ENCODE measurements around the gene SFSWAP.
"Not testable (repeated sequence)": the region's sequence is repeated elsewhere in the genome, so short reads cannot be mapped to it uniquely, and the experiment has no call there.

SFSWAP gene

DNA sequence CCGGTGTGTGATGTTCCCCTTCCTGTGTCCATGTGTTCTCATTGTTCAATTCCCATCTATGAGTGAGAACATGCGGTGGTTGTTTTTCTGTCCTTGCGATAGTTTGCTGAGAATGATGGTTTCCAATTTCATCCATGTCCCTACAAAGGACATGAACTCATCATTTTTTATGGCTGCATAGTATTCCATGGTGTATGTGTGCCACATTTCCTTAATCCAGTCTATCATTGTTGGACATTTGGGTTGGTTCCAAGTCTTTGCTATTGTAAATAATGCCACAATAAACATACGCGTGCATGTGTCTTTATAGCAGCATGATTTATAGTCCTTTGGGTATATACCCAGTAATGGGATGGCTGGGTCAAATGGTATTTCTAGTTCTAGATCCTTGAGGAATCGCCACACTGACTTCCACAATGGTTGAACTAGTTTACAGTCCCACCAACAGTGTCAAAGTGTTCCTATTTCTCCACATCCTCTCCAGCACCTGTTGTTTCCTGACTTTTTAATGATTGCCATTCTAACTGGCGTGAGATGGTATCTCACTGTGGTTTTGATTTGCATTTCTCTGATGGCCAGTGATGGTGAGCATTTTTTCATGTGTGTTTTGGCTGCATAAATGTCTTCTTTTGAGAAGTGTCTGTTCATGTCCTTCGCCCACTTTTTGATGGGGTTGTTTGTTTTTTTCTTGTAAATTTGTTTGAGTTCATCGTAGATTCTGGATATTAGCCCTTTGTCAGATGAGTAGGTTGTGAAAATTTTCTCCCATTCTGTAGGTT, 98.8 kb downstream of the SFSWAP start:
- DNase-seq (ENCODE audit: low read depth, low spot score): not testable (repeated sequence)

DNA sequence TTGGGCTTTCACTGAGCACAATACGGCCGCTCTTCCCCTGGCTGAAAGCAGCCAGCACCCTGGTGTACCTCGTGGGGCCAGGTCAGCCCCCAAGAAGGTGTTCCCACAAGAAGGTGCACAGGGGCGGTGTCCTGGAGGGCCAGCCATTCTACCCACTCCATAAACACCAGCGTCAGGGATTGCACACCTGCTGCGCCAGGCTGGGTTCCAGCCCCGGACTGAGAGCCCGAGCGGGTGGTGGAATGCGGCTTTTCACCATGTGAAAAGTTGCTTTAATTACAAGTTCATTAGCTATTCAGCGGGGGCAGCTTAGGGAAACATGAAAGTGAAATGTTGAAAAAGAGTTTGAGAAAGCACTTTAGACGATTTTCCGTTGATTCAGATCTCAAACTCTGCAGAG, 99.8 kb downstream of the SFSWAP start:
- no peak for DNase-seq (ENCODE audit: low read depth, low spot score)

DNA sequence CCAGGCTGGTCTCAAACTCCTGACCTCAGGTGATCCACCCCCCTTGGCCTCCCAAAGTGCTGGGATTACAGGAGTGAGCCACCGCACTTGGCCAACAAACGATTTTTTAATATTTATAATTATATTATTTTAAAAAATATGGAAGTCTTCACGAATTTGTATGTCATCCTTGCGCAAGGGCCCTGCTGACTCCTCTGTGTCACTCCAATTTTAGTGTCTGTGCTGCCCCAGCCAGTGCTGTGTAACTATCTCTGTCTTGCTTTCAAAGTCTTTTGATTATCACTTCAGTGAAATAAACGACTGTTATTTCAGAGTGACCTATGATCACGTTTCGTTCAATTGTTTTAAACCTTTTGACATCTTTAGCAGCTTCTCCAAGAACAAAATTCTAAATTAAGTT, 104.2 kb downstream of the SFSWAP start:
- DNase-seq (ENCODE audit: low read depth, low spot score): no peak

DNA sequence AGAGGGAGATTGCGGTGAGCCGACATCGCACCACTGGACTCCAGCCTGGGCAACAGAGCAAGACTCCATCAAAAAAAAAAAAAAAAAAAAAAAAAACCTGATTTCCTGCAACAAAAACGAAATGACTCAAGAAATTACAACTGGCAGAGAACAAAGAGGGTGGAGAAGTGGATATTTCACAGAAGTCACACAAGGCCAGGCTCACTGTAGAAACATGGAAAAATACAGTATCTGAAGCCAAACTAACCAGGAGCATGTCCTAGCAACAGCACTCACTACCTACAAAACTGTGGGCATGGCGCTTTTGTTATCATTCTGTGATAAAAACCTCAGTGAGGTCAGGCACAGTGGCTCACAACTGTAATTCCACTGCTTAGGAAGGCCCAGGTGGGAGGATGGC, 105.6 kb downstream of the SFSWAP start:
- DNase-seq (ENCODE audit: low read depth, low spot score): no peak

DNA sequence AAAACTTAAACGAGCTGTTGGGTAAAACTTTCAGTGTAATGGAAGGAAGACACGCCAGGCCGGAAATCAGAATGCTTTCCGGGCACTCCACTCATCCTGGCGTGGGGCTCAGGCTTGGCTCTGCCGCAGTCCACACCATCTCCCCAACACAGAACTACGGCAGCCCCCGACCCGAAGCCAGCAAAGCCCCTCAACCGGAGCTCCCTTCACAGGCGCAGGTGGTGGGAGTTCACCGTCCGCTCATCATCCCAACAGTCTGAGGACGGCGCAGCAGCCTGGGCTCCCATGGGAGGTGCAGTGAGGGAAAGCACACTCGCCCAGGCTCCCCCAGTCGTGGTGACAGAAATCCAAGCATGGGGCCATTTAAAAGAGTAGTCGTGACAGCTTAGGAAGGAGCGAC, 106.4 kb downstream of the SFSWAP start:
- DNase-seq (ENCODE audit: low read depth, low spot score): no peak

DNA sequence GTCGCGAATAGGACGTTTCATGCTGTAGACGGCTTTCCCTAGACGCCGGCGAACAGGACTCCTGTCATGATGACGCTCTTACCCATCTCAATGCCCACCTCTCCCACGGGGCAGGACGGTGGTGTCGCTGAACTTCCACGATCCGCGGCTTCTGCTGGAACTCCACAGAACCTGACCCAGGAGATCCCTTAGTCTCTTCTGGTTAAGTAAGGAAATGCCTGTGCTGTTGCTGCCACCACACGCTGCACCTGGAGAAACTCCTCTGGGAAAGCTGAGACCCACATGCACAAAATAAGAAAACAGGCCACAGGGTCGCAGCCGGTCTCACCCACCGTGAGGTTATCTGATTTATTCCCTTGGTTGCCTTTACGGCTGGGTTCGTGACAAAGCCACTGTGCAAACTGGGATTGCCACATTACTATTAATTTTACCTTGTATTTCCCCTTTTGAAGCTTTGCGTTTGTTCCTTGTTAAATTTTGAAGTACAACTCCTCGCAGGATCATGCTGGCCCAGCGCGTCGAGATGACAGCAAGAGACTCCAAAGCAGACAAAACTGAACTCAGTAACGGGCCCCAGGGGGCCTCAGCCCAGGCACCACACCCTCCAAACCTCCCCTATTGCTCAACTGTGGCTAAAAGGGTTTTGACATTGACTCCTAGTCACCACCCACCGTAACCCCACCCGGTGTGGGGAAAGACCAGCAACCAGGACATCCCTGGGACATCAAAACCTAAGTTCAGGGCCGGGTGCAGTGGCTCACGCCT, 108.1 kb downstream of the SFSWAP start:
- DNase-seq (ENCODE audit: low read depth, low spot score): no peak

DNA sequence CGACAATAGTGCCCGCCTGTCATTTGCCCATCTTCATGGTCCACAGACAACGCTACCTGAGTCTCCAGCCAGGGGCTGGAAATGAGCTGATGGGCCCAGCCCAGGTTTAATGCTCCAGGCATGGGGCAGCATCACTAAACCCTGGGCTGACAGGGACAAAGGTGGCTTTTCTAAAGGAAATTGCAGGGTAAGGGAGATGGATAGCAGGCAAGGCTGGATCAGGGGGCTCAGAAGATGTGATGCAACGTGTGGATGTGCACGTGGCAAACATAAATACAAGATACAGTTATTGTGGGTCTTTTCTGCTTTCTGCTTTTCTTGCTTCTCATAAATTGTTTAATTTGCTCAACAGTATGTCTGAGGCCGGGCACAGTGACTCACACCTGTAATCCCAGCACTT, 113.6 kb downstream of the SFSWAP start:
- DNase-seq (ENCODE audit: low read depth, low spot score): no peak

DNA sequence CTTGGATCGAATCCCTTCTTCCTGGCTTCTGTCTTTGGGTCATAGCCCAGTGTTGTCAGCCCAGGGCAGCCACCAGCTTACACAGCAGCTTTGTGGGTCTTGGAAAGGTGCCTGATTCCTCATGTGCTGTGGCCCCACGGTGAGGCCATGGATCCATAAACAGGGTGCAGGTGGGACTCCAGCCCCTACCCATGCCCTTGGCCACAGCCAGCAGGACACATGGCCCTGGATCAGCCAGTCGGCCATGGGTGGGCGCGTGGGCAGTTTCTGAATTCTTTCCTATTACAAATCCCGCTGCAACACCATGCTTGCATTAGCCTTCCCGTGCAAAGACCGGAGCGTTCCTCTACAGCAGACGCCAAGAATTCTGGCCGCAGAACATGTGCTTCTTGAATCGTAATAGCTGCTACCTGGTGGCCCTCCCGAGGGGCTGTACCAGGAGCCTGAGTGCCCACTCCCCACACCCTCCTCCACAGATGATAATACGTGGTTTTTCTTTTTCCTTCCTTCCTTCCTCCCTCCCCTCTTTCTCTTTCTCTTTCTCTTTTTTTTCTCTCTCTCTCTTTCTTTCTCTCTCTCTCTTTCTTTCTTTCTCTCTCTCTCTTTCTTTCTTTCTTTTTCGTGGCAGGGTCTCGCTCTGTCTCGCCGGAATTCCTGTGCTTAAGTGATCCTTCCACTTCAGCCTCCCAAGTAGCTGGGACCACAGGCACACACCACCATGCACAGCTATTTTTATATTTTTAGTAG, 114.4 kb downstream of the SFSWAP start:
- DNase-seq (ENCODE audit: low read depth, low spot score): no peak

DNA sequence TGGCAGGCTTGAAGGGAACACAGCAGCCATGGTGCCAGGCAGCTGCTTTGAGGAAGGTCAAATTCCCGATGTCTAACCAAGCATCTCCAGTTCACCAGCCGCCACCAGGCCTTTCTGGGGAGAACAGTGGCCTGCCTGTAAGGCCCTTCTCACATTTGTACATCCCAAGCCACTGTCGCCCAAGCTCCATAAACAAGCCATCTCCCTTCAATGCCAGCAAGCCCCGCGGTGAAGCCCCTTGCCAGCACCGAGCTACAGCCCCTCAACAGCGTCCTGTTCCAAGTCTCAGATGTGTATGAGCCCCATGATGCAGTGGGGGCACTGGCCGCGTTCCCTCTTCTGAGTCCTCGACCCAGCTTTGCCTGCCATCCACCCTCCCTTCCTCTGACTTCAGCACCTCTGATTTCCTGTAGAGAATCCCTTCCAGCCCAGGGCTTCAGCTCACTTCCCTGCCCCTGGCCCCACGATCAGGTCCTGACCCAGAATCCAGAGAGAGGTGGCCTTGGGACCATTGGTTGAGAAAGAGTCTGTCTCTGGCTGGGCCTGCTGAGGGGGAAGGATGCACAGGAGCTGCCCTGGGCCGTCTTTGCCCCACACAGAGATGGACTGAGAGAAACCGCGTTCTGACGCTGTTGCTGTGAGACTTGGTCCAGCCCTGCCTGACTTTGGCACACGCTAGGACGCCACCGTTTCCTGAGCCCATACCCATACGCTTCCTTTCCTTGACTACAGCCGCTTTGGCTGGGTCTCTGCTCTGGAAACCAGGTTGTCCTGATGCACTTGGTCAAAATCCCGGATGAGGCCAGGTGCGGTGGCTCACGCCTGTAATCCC, 115.4 kb downstream of the SFSWAP start:
- no peak for DNase-seq (ENCODE audit: low read depth, low spot score)

DNA sequence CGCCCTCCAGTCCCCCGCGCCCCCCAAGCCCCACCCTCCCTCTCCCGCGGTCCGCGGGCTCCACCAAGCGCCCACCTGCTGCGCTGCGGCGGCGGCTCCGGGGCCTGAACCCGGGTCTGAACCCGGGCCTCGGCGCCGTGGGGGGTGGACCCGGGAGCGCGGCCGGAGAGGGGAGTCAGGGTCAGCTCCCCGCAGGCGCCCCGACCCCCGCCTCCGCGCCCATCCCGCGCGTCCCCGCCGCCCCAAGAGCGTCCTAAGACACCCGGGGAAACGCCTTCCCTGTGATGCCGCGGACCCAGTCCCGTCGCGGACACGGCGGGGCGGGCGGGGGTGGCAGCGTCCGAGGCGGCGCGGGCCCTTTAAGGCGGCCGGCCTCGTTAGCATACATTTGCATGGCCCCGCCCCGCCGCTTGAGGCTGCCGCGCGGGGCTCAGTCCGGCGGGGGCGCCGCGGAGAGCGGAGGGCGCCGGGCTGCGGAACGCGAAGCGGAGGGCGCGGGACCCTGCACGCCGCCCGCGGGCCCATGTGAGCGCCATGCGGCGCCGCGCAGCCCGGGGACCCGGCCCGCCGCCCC, 117.2 kb downstream of the SFSWAP start, which contains the start of gene MMP17:
TSS of gene MMP17 (plus strand) at position 433 of the 574 bp plus-strand sequence. CDS start at position 535, 102 bp downstream.
- DNase-seq (ENCODE audit: low read depth, low spot score): no peak

DNA sequence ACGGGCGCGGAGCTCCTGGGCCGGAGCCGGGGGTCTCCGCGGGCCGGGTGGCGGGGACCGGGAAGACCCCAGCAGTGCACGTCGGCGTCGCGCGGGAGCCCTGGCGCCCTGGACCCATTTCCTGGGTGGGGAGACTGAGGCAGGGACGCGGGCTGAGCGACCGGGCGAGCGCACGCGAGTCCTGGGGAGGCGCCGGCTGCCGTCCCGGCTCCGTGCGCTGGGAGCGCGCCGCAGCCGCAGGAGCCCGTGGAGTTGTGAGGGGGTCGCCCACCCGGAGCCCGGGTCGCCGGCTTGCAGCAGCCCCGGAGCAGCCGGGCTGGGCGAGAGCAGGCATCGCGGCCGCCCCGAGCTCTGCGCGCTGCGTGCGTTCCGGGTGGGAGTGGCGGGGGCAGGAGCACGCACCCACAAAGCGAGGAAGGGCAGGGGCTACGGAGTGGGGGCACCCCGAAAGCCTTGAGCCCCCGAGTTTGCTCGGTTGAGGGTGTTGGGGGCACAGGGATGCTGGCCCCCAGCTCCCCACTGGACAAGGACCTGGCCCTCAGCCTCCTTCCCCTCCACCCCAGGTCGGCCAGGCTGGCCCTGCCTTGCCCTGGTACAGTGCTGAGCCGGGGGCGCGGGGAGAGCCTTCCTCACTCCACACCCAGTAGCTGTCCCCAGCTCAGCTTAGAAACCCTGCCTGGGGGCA, 117.9 kb downstream of the SFSWAP start:
- DNase-seq (ENCODE audit: low read depth, low spot score): no peak

DNA sequence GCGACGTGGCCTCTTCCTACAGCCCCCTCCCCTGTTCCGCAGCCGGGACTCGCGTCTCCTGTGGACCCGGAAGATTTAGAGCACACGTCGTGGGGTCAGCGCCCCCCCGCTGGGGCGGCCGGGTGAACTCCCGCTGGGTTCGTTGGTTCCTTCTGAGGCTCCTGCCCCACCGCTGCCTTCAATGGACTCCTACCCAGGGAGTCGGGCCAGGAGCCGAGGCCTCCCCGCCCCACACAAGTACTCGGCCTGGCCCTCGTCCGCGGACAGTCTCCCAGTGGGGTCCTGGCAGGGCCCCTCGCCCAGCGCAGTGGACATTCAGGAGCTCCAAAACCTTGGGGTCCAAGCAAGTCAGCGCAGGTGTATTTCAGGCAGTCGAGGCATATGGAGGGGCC, 118.5 kb downstream of the SFSWAP start:
- no peak for DNase-seq (ENCODE audit: low read depth, low spot score)

DNA sequence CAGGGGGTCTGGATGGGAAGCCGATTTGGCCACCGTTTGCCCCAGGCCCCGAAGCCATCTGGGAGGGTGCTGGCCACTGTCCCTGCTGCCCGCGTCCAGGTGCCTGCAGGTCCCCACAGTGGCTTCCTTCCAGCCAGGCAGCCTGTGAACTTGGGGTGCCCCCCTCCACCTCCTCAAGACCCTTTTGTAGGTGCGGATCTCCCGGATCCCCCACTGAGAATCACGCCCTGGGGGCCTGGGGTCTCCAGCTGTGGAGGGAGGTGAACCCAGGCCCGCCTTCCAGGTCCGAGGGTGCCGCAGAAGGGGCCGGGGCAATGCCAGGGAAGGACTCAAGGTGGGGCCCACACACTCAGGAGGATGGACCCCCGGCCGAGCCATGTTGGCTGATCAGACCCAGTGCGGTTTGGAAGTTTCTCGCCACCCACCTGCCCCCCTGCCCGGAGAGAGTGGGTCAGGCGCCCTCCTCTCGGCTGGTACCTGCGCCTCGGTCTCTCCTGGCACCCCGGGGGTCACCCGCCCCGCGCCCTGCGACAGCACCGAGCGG, 119.0 kb downstream of the SFSWAP start:
- DNase-seq (ENCODE audit: low read depth, low spot score): no peak

DNA sequence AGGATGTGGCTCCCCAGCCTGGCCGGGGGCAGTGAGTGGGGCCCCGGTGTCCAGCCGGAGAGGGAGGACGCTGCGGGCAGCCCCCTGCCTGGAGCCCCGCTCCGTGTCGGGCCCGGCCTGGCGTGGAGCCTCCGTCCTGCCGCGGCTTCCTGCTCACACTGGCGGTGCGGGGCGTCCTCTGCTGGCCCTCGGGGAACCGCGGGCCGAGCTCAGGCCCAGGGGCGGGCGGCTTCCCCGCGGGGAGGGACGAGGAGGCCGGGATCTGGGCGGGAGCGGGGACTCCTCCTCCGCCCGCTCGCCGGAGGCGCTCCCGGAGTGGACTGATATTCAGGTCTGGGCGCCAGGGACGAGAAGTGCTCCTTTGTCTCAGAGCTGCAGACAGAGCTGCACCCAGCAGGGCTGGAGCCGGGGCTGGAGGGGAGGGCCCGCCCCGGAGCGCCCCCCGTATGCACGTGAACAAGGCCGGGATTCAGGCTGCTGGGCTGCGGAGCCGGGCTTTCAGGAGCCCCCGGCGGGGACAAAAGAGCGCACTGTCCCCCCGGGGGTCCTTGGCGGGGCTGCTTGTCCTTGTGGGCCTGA, 119.5 kb downstream of the SFSWAP start:
- DNase-seq (ENCODE audit: low read depth, low spot score): no peak

DNA sequence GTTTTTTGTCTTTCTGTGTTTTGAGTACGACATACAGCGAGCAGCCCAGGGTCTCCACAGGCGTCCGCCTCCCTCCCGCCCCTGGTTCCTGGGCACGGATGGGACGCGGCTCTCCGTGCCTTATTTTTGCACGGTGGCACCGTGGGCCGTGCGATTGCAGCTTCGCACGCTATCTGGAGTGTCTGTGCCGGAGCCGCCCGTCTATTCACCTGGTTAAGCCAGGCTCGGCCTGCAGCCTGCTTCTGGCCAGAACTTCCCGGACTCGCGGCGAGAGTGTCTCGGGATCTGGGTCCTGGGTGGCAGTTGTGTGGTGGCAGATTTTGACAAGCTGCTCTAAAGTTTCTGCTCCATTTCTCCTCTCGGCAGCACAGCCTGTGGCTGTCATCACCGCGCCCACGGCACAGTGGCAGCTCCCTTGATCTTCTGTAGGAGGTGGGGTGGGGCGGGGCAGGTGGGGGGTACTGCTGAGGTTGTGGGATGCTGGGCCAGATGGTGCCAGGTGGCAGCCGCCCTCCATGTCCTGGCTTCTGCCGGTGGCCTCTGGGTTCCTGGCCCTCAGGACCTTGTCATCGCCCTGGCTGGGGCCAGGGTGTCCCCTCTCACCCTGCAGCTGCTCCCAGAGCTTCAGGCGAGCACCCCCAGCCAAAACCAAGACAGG, 120.2 kb downstream of the SFSWAP start:
- peak; percentile 38 for DNase-seq (ENCODE audit: low read depth, low spot score)

DNA sequence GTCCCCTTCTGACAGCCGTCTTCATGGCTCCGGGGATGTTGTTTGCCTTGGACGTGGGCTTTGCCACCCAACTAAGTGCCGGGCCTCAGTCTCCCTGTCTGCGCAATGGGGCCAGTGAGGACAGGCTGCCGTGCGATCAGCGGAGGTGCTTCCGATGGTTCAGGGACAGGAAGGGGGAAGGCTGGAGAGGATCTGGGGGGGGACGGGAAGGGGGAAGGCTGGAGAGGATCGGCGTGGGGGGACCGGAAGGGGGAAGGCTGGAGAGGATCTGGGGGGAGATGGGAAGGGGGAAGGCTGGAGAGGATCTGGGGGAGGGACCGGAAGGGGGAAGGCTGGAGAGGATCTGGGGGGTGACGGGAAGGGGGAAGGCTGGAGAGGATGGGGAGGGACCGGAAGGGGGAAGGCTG, 120.7 kb downstream of the SFSWAP start:
- no peak for DNase-seq (ENCODE audit: low read depth, low spot score)

DNA sequence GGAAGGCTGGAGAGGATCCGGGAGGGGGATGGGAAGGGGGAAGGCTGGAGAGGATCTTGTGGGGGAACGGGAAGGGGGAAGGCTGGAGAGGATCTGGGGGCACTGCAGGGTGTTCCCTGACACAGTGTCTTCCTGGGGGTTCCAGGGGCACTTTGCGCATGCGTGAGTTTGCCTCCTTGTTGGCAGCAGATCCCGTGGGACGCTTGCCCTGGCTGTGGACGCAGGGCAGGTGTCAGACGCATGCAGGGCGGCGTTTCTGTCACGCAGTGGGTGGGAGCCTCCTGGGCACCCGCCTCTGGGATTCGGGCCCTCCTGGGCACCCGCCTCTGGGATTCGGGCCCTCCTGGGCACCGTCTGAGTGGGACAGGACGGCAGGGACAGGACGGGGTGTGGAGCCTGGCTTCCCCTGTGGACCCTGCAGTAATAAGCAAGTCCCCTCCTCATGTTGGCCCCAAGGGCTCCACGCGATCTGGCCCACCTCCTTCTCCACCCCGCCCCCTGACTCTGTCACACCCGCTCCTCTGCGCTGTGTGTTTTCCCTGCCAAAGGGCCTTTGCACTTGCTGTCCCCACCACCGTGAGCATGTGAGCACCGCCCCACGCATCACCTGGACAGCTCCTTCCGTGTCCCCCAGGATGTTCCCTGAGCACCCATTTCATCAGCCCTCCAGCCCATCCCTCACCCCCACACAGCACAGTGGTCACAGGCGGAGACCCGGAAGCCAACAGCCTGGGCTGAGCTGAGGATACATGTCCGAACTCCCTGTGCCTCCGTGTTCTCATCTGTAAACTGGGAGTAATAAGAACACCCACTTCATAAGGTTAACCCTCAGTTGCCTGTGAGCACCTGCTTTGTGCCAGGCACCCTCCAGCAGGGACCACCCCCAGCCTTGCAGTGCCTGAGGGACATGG, 121.7 kb downstream of the SFSWAP start:
- no peak for DNase-seq (ENCODE audit: low read depth, low spot score)

DNA sequence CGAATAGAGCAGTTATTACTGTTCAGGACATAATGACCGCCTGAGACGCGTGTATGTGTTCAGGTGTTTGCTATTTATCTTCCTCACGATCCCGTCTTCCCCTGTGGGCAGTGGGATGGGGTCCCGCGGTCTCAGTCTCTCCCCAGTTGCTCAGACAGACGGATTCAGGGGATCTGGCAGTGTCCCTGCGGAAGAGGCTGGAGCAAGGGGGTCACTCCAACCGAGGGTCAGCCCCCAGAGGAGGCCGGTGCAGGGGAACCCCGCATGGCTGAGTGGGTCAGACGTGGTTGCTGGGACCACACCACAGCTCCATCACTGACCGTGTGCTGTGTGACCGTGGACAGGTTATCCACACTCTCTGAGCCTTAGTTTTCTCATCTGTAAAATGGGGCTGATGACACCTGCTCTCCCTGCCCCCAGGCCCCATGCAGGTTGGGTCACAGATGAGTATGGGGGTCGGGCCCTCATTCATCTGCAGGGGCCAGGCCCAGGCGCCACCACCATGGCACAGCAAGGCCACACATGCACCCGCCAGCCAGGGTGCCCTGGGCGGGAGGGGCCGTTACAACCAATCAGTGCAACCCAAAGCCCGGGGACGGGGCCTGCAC, 122.5 kb downstream of the SFSWAP start:
- DNase-seq (ENCODE audit: low read depth, low spot score): no peak

Data from activated naive CD8-positive, alpha-beta T cell treated with anti-CD3 and anti-CD28 coated beads, Interleukin-2, amount 50 U/mL, for 16 hours (primary cell).